ENCODE data around the gene HHAT.

The HHAT gene

GRCh38 chr1:210558302-210558701 lies 229.6 kb downstream of the HHAT start:
- DNase-seq = peak; percentile 37

- DNase-seq = no peak
Observed at GRCh38 chr1:210565306-210565705, 236.6 kb downstream of the HHAT start.

- DNase-seq = no peak
Observed at GRCh38 chr1:210568631-210569030, 239.9 kb downstream of the HHAT start.

- DNase-seq = no peak
Observed at GRCh38 chr1:210570116-210570515, 241.4 kb downstream of the HHAT start.

GRCh38 chr1:210571356-210572284 lies 242.9 kb downstream of the HHAT start:
- no peak for DNase-seq

GRCh38 chr1:210573141-210573540 lies 244.4 kb downstream of the HHAT start:
- no peak for DNase-seq

- no peak for DNase-seq
Observed at GRCh38 chr1:210582205-210582970, 253.7 kb downstream of the HHAT start.

- DNase-seq = peak; percentile 97
Observed at GRCh38 chr1:210584439-210585113, 255.9 kb downstream of the HHAT start.

- peak; percentile 75 for DNase-seq
Observed at GRCh38 chr1:210586771-210587170, 258.1 kb downstream of the HHAT start.

GRCh38 chr1:210587566-210587965 lies 258.9 kb downstream of the HHAT start:
- DNase-seq = no peak

- DNase-seq = no peak
Observed at GRCh38 chr1:210588357-210588756, 259.7 kb downstream of the HHAT start.

GRCh38 chr1:210588946-210589345 lies 260.2 kb downstream of the HHAT start:
- DNase-seq = no peak

- DNase-seq = no peak
Observed at GRCh38 chr1:210591214-210591613, 262.5 kb downstream of the HHAT start.

- DNase-seq = no peak
Observed at GRCh38 chr1:210594605-210595004, 265.9 kb downstream of the HHAT start.

GRCh38 chr1:210596641-210597040 lies 267.9 kb downstream of the HHAT start:
- DNase-seq = no peak

GRCh38 chr1:210597555-210598134 lies 268.9 kb downstream of the HHAT start:
- no peak for DNase-seq

- no peak for DNase-seq
Observed at GRCh38 chr1:210598135-210598652, 269.5 kb downstream of the HHAT start.

- DNase-seq = no peak
Observed at GRCh38 chr1:210600421-210601159, 271.9 kb downstream of the HHAT start.

GRCh38 chr1:210603123-210603522 lies 274.4 kb downstream of the HHAT start:
- DNase-seq = no peak

- DNase-seq = no peak
Observed at GRCh38 chr1:210605099-210605498, 276.4 kb downstream of the HHAT start.

- DNase-seq = no peak
Observed at GRCh38 chr1:210607361-210607760, 278.7 kb downstream of the HHAT start.

- DNase-seq = no peak
Observed at GRCh38 chr1:210608767-210609166, 280.1 kb downstream of the HHAT start.

All from NCI-H1436 (cell line).